Epithelial cell of proximal tubule (primary cell): ENCODE measurements around the gene PAPPA. TPM values are rescaled to one million over a fixed set of nuclear protein-coding genes. Genes with fewer than 3 reads are reported as not detected.
A peak's percentile ranks its signal among the peaks of the same experiment; 100 is the strongest.

ENCODE experiments used
- DNase-seq: peaks from one replicate; pipeline ENCODE4 v3.0.0-alpha.2; 2011; ENCODE audit warnings: low read depth
- H3K4me3 ChIP-seq: 2 replicates; pipeline ENCODE4 v1.5.1; 2011; ENCODE audit warnings: low read depth, mild to moderate bottlenecking, low read length
- total RNA-seq: library from RNA; depleted of rRNA; stranded (reverse); fragments of >200 nt; gene quantifications from 2 replicates; pipeline ENCODE4 v1.2.3, GENCODE V29; 2015
- TF ChIP-seq, protein P1 (sequence below): conservative IDR thresholded peaks from 2 replicates; pipeline ENCODE4 v1.5.1; 2012; ENCODE audit warnings: low read depth, mild to moderate bottlenecking, low read length

PAPPA gene
- total RNA-seq, 1 donor from 2014 or later, result 2.5 TPM

- no peak for DNase-seq
- TF ChIP-seq, protein P1, sequence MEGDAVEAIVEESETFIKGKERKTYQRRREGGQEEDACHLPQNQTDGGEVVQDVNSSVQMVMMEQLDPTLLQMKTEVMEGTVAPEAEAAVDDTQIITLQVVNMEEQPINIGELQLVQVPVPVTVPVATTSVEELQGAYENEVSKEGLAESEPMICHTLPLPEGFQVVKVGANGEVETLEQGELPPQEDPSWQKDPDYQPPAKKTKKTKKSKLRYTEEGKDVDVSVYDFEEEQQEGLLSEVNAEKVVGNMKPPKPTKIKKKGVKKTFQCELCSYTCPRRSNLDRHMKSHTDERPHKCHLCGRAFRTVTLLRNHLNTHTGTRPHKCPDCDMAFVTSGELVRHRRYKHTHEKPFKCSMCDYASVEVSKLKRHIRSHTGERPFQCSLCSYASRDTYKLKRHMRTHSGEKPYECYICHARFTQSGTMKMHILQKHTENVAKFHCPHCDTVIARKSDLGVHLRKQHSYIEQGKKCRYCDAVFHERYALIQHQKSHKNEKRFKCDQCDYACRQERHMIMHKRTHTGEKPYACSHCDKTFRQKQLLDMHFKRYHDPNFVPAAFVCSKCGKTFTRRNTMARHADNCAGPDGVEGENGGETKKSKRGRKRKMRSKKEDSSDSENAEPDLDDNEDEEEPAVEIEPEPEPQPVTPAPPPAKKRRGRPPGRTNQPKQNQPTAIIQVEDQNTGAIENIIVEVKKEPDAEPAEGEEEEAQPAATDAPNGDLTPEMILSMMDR, result no peak
- H3K4me3 ChIP-seq, result no peak overlapping the region
These were observed 154.5 kb downstream of the PAPPA start for GRCh38 chr9:116308076-116308475.

DNA sequence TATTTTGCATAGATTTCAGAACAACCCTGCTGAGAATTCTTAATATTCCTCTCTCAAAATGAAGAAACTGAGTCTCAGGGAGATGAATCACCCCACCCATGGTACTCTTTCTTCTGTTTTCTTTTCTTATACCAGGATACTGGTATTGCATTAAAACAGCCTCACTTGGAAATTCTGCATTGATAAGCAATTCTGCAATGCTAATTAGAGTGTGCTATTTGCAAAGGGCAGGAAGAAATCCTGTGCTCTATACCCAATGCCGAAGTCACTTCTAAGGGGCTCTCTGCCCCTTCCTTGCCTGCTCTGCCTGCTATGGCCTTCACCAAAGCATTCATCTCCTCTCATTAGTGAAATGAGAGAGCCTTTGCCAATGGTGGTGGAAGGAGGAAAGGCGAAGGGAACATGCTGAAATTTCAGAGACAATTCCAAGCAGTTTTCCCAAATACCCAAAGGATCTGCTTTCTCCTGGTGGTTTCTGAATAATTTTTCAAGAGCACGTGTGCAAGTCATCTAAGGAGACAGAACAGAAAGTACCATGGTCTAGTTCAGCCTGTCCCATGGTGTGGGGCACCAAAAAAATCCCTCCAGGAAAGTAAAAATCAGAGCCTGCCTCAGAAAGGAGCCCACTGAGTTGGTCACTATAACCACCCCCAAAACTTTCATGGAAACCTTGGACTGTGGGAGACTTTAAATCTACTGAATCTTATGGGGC, 156.5 kb downstream of the PAPPA start:
- TF ChIP-seq, protein P1, result no peak
- H3K4me3 ChIP-seq, result no peak overlapping the region
- no peak for DNase-seq

GRCh38 chr9:116312221-116312620, 158.6 kb downstream of the PAPPA start:
- DNase-seq, result no peak
- TF ChIP-seq, protein P1, result no peak
- H3K4me3 ChIP-seq, result no peak overlapping the region

- no peak for DNase-seq
These were observed 160.0 kb downstream of the PAPPA start for GRCh38 chr9:116313638-116314037.

DNA sequence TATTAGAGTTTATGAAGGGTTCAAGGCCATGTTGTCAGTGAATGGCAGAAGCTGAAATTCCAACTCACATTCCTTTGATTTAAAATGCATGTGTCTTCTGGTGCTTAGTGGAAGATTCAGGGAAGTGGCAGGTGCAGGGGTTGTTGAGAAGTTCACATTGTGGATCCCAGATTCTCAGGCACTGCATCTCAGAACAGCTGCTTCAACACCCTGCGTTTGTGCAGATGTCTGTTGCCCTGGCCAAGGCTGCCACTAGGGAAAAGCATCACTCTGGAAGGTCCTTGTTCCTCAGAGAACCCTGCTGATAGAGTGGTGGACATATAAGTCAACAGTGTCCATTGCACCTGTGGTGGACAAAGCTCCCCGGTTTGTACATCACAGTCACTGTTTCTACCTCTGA, 162.7 kb downstream of the PAPPA start:
- H3K4me3 ChIP-seq, result no peak overlapping the region
- TF ChIP-seq, protein P1, result no peak

More at GRCh38 chr9:116313638-116314037, 160.0 kb downstream of the PAPPA start:
- TF ChIP-seq, protein P1, result peak; percentile 41
- H3K4me3 ChIP-seq, result no peak overlapping the region

DNA sequence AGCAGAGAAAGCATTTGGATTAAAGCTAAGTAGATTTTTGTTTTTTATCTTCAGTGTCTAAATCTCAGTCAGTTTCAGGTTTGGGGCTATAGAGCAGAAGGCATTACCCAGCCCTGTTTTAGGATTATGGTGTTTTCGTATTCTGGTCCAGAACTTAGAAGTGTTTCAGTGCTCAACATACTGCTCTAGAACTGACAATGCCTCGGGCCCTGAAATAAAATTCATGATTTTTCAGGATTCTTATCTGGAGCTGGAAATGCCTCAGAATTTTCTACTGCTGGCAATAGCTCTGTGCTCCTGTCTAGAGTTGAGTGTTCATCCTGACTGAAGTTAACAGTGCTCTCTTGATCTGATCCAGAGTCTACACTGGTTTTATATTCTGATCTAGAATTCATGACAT, 163.9 kb downstream of the PAPPA start:
- TF ChIP-seq, protein P1, result no peak
- DNase-seq, result no peak
- no peak overlapping the region for H3K4me3 ChIP-seq

More for the DNA sequence above, 162.7 kb downstream of the PAPPA start:
- no peak for DNase-seq
